ENCODE results near the gene NDE1.

DNA sequence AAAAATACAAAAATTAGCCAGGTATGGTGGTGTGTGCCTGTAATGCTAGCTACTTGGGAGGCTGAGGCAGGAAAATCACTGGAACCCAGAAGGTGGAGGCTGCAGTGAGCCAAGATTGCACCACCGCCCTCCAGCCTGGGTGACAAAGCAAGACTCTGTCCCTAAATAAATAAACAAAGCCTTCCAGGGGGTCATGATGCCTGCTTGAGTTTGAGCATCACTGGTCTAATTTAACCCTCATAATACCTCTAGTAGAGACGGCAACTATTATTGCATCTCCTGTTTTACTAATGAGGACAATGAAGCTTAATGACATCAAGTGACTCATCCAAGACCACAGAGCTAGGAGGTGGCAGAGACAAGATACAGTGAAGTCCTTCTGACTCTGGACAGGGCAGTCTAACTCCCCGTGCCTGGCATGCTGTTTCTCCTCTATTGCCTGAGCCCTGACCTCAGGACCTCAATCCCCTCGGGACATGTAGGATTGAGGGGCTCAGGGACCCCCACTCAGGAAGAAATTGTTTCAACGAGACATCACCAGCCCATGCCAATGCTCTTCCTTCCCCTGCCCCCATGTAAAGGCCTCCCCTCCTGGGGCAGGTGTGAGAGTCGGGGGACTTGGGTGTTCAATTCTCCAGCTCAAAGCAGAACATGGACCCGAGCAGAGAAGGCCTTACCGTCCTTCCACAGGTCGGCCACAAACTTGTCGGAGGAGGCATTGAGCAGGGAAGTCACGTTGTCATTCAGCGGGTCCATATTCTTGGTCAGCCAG, 102.9 kb downstream of the NDE1 start:
- TF ChIP-seq POLR2A (IDR thresholded peaks at IDR 0.05) = no peak
- TF ChIP-seq, protein P1, sequence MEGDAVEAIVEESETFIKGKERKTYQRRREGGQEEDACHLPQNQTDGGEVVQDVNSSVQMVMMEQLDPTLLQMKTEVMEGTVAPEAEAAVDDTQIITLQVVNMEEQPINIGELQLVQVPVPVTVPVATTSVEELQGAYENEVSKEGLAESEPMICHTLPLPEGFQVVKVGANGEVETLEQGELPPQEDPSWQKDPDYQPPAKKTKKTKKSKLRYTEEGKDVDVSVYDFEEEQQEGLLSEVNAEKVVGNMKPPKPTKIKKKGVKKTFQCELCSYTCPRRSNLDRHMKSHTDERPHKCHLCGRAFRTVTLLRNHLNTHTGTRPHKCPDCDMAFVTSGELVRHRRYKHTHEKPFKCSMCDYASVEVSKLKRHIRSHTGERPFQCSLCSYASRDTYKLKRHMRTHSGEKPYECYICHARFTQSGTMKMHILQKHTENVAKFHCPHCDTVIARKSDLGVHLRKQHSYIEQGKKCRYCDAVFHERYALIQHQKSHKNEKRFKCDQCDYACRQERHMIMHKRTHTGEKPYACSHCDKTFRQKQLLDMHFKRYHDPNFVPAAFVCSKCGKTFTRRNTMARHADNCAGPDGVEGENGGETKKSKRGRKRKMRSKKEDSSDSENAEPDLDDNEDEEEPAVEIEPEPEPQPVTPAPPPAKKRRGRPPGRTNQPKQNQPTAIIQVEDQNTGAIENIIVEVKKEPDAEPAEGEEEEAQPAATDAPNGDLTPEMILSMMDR (IDR thresholded peaks at IDR 0.05) = no peak
